ENCODE measurements around the gene SLC44A1.

DNA sequence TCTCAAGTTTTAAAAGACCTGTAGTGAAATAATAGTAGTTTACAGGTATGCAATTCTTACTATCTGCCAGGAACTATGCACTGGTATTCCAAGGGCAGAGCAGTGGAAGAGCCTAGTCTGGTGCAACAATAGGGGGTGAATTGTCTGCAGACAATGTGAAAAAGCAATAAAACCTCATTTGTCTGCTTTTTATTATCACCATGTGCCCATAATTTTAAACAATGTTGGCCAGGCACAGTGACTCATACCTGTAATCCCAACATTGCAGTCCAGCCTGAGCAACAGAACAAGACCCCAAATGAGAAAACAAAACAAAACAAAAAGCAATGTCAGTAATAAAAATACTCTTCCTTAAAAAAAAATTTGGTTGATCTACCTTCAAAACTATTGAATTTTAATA, 12.2 kb upstream of the SLC44A1 start:
- TF ChIP-seq, protein P1, sequence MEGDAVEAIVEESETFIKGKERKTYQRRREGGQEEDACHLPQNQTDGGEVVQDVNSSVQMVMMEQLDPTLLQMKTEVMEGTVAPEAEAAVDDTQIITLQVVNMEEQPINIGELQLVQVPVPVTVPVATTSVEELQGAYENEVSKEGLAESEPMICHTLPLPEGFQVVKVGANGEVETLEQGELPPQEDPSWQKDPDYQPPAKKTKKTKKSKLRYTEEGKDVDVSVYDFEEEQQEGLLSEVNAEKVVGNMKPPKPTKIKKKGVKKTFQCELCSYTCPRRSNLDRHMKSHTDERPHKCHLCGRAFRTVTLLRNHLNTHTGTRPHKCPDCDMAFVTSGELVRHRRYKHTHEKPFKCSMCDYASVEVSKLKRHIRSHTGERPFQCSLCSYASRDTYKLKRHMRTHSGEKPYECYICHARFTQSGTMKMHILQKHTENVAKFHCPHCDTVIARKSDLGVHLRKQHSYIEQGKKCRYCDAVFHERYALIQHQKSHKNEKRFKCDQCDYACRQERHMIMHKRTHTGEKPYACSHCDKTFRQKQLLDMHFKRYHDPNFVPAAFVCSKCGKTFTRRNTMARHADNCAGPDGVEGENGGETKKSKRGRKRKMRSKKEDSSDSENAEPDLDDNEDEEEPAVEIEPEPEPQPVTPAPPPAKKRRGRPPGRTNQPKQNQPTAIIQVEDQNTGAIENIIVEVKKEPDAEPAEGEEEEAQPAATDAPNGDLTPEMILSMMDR (IDR thresholded peaks at IDR 0.05), result no peak
- TF ChIP-seq POLR2A (IDR thresholded peaks at IDR 0.05) (no peak), POLR2AphosphoS5 (IDR thresholded peaks at IDR 0.05) (no peak)
